Gastrocnemius medialis (tissue), 4 donors: ENCODE measurements around the gene RASSF4. TPM values are rescaled to one million over a fixed set of nuclear protein-coding genes. Genes with fewer than 3 reads are reported as not detected.

Experiments
- ATAC-seq, 2 donors: fragments of 150-250 bp; one replicate each; pipeline ENCODE4 v1.9.1; 2016
- DNase-seq, 2 donors: peaks; one replicate each; pipeline ENCODE4 v3.0.0-alpha.2; 2019
- H3K27ac ChIP-seq, 4 donors: fragments of 200-600 bp; sonication (generic); 1 replicate in 1 of 4; 2 replicates in 3 of 4; pipeline ENCODE4 v1.5.1; 2016 to 2018; ENCODE audit warnings: mild to moderate bottlenecking in 2 of 4, moderate library complexity in 1 of 4
- H3K27me3 ChIP-seq, 3 donors: fragments of 200-600 bp; sonication (generic) in 2 of 3; 1 replicate in 1 of 3; 2 replicates in 2 of 3; pipeline versions ENCODE4 v1.5.1 to v1.6.0; 2016 to 2019; ENCODE audit warnings: mild to moderate bottlenecking in 1 of 3, moderate library complexity in 1 of 3
- H3K36me3 ChIP-seq, 2 donors: fragments of 200-600 bp; sonication (generic) in 1 of 2; one replicate each; pipeline ENCODE4 v1.5.1; 2017 to 2018
- H3K4me1 ChIP-seq, 2 donors: fragments of 200-600 bp; sonication (generic) in 1 of 2; one replicate each; pipeline ENCODE4 v1.5.1; 2016 to 2017; ENCODE audit warnings: mild to moderate bottlenecking in 2 of 2
- H3K4me3 ChIP-seq, 4 donors: fragments of 200-600 bp; sonication (generic) in 3 of 4; 1 replicate in 1 of 4; 2 replicates in 3 of 4; pipeline ENCODE4 v1.5.1; 2016 to 2019; ENCODE audit warnings: mild to moderate bottlenecking in 2 of 4
- H3K9me3 ChIP-seq, 3 donors: fragments of 200-600 bp; sonication (generic) in 2 of 3; 1 replicate in 1 of 3; 2 replicates in 2 of 3; pipeline ENCODE4 v1.5.1; 2016 to 2019
- POLR2A ChIP-seq, 2 donors: fragments of 450-650 bp; IDR thresholded peaks; one replicate each; pipeline ENCODE4 v1.6.1; 2017; ENCODE audit warnings: antibody characterized with exemption in 2 of 2, mild to moderate bottlenecking in 2 of 2, moderate library complexity in 2 of 2
- in situ Hi-C, 4 donors: fragments of 200-750 bp; cut with MboI; loops; one replicate each; pipeline versions ENCODE4 v1.15.0 to v1.8.0; 2017; ENCODE audit warnings: low sequenced_read_pairs in 4 of 4
- intact Hi-C: fragments of 100-400 bp; cut with DNase I; formaldehyde crosslinking; loops from one replicate; pipeline ENCODE4 v1.15.1; 2023; ENCODE audit warnings: low total_unique reads
- total RNA-seq, 4 donors: library from RNA; depleted of rRNA; stranded (reverse); fragments of >200 nt; gene quantifications; one replicate each; pipeline versions ENCODE4 v1.1.0 to v1.2.3, GENCODE V29; 2016
- TF ChIP-seq, protein P1 (sequence below), 5 experiments: fragments of 450-650 bp in 3 of 5; fragments of 200-600 bp in 2 of 5; sonication (generic) in 2 of 5; IDR thresholded peaks in 4 of 5; conservative IDR thresholded peaks in 1 of 5; 1 replicate in 4 of 5; 2 replicates in 1 of 5; pipeline ENCODE4 v1.5.1; 2016 to 2019; ENCODE audit warnings: antibody characterized with exemption in 5 of 5, mild to moderate bottlenecking in 3 of 5, moderate library complexity in 3 of 5

RASSF4 gene
- total RNA-seq, 4 donors from 2014 or later: 9.4 to 39.7 (median 24.0) TPM

DNA sequence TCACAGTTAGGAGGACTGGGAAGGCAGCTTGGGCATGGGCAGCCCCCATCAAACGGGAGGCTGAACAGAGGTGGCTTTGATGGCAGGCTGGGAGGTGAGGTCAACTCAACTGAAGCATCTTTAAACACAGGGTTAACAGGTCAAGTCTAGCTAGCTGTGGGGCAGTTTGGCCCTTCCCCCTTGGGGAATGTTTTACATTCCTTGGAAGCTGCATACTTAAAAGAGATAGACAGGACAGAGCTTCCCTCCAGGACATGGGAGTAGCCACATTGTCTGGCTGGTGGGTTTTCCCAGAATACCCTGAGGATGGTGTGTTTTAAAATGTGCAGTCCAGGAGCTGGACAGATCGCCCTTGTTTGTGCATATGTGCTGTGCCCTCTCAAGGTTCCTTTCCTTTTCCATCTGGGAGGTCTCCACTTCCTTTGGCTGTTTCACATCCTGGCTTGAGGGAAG lies 6.8 kb upstream of the RASSF4 start:
- in situ Hi-C loops: no loop called here
- no peaks in the 10 kb centered on the region for H3K9me3 ChIP-seq
- no peak for DNase-seq
- no peak overlapping the region for H3K27ac ChIP-seq
- no peak for ATAC-seq
- intact Hi-C loops: no loop called here
- peaks cover 8 to 23% of the 10 kb centered on the region in 2 donors for H3K4me1 ChIP-seq
- H3K36me3 ChIP-seq: peaks cover 0 to 10% of the 10 kb centered on the region in 2 donors
- H3K27me3 ChIP-seq: no peaks in the 10 kb centered on the region
- H3K4me3 ChIP-seq: no peak overlapping the region
- no peak for TF ChIP-seq POLR2A (IDR thresholded peaks at IDR 0.05)
- TF ChIP-seq, protein P1, sequence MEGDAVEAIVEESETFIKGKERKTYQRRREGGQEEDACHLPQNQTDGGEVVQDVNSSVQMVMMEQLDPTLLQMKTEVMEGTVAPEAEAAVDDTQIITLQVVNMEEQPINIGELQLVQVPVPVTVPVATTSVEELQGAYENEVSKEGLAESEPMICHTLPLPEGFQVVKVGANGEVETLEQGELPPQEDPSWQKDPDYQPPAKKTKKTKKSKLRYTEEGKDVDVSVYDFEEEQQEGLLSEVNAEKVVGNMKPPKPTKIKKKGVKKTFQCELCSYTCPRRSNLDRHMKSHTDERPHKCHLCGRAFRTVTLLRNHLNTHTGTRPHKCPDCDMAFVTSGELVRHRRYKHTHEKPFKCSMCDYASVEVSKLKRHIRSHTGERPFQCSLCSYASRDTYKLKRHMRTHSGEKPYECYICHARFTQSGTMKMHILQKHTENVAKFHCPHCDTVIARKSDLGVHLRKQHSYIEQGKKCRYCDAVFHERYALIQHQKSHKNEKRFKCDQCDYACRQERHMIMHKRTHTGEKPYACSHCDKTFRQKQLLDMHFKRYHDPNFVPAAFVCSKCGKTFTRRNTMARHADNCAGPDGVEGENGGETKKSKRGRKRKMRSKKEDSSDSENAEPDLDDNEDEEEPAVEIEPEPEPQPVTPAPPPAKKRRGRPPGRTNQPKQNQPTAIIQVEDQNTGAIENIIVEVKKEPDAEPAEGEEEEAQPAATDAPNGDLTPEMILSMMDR (IDR thresholded peaks at IDR 0.05 in 4 of 5, conservative IDR thresholded peaks at IDR 0.05 in 1 of 5): no peak

DNA sequence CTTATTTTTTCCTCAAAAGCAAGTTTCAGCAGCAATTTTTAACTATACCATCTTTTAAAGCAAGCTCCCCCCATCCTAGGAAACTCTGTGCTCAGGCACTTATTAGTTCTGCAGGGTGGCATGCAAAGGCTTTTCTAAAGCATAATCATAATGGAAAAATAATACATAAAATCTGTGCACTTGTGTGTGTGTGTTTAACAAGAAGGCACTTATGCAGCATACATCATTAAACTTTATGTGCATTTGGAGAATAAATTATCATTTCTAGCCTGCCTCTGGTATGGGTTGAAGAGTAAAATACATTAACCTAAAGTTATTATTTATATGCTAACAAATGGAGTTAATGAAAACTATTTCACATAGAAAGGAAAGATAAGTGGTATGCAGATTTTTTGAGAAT lies 5.6 kb upstream of the RASSF4 start:
- DNase-seq (no peak), ATAC-seq (no peak)
- peak overlapping the region in 1 of 4 donors; percentile 56 for H3K27ac ChIP-seq
- peaks cover 0 to 10% of the 10 kb centered on the region in 2 donors for H3K36me3 ChIP-seq
- in situ Hi-C loops (no loop called here), intact Hi-C loops (no loop called here)
- H3K4me3 ChIP-seq: no peak overlapping the region
- peaks cover 11 to 30% of the 10 kb centered on the region in 2 donors for H3K4me1 ChIP-seq
- H3K27me3 ChIP-seq: no peaks in the 10 kb centered on the region
- H3K9me3 ChIP-seq: no peaks in the 10 kb centered on the region
- no peak for TF ChIP-seq POLR2A (IDR thresholded peaks at IDR 0.05)

DNA sequence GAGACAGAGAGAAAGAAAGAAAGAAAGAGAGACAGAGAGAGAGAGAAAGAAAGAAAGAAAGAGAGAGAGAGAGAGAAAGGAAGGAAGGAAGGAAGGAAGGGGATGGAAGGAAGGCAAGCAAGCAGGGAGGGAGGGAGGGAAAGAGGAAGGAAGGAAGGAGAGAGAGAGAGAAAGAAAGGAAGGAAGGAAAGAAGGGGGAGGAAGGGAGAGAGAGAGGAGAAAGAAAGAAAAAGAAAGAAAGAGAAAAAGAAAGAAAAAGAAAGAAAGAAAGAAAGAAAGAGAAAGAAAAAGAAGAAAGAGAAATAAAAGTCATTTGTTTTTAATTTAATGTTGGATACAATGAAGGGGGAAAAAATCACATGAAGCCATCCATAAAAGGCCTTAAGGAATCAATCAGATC lies 4.6 kb upstream of the RASSF4 start:
- TF ChIP-seq, protein P1 (IDR thresholded peaks at IDR 0.05 in 4 of 5, conservative IDR thresholded peaks at IDR 0.05 in 1 of 5): no peak
- TF ChIP-seq POLR2A (IDR thresholded peaks at IDR 0.05): no peak

DNA sequence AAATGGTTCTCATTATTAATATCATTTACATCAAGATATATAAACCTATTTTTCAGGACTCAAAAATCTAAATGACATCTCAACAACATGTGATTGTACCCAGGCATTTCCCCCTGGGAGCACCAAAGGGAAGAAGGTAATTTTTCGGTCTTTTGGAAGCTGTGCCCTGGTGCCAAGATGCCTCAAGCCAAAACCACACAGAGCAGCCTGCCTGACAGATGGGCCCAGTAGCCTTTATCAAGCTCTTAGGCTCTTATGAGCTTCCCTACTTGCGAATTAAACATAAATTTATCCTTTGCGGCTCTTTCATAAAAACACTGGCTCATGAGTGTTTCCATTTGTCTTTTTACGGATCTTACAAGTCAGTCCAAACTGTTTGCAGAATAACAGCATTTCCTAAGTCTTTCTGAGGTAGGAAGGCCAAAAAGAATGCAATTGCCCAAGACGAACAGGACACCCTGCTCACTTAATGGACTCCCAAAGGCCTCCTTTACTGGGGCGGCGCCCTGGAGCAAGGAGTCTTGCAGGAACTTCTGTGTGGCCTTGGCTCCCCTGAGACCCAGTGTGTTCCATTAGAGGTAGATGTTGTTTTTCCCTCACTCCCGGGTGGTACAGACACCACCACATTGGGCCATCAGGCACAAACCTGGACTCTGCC lies 4.1 kb upstream of the RASSF4 start:
- peaks cover 19 to 35% of the 10 kb centered on the region in 2 donors for H3K4me1 ChIP-seq

More for the DNA sequence above, 4.6 kb upstream of the RASSF4 start:
- H3K27ac ChIP-seq: peak overlapping the region; percentile 13 to 97 (median 56)
- no peaks in the 10 kb centered on the region for H3K9me3 ChIP-seq
- H3K4me1 ChIP-seq: peaks cover 13 to 29% of the 10 kb centered on the region in 2 donors
- in situ Hi-C loops: no loop called here
- intact Hi-C loops: no loop called here
- DNase-seq (no peak), ATAC-seq (no peak)
- H3K36me3 ChIP-seq: peaks cover 0 to 10% of the 10 kb centered on the region in 2 donors
- no peaks in the 10 kb centered on the region for H3K27me3 ChIP-seq
- H3K4me3 ChIP-seq: no peak overlapping the region

DNA sequence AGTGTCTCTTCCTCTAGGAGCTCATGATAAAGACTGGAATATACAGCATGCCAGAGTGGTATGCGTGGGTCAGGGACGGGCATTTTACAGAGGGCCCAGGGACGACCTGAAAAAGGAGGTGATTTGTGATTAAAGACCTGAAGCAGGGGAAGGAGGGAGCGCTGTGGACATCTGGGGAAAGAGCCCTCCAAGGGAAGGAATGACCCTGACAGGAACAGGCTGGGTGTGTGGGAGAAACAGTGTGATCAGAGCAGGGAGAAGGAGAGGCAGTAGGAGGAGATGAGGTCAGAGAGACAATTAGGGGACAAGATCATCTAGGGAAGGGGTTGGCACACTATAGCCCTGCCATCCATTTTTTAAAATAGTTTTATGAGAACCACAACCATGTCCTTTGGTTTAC lies 3.4 kb upstream of the RASSF4 start:
- peaks cover 0 to 10% of the 10 kb centered on the region in 2 donors for H3K36me3 ChIP-seq
- no peak for ATAC-seq
- H3K4me3 ChIP-seq: no peak overlapping the region
- in situ Hi-C loops (no loop called here), intact Hi-C loops (no loop called here)
- H3K9me3 ChIP-seq: no peaks in the 10 kb centered on the region
- no peaks in the 10 kb centered on the region for H3K27me3 ChIP-seq
- H3K4me1 ChIP-seq: peaks cover 25 to 40% of the 10 kb centered on the region in 2 donors
- DNase-seq: no peak
- no peak for TF ChIP-seq POLR2A (IDR thresholded peaks at IDR 0.05)
- TF ChIP-seq, protein P1 (IDR thresholded peaks at IDR 0.05 in 4 of 5, conservative IDR thresholded peaks at IDR 0.05 in 1 of 5): no peak
- H3K27ac ChIP-seq: peak overlapping the region; percentile 43 to 97 (median 56)

More for the DNA sequence above, 4.1 kb upstream of the RASSF4 start:
- no peak overlapping the region for H3K4me3 ChIP-seq
- peak overlapping the region; percentile 43 to 97 (median 61) for H3K27ac ChIP-seq
- intact Hi-C loops: no loop called here
- DNase-seq (peak; percentile 81 to 89), ATAC-seq (peak; percentile 9 to 10)
- no peaks in the 10 kb centered on the region for H3K9me3 ChIP-seq
- H3K36me3 ChIP-seq: peaks cover 0 to 10% of the 10 kb centered on the region in 2 donors
- no peaks in the 10 kb centered on the region for H3K27me3 ChIP-seq
- in situ Hi-C loops: no loop called here
- no peak for TF ChIP-seq POLR2A (IDR thresholded peaks at IDR 0.05)
- TF ChIP-seq, protein P1 (IDR thresholded peaks at IDR 0.05 in 4 of 5, conservative IDR thresholded peaks at IDR 0.05 in 1 of 5): no peak
